Activated T-cell treated with anti-CD3 and anti-CD28 coated beads, Interleukin-2, amount 50 U/mL, for 4 hours (primary cell): Measurements from ENCODE around the gene IMMT. TPM values are rescaled to one million over a fixed set of nuclear protein-coding genes. Genes with fewer than 3 reads are reported as not detected.

Source experiments
- ATAC-seq, 2 donors: fragments of 200-7000 bp; cut with Tn5 transposase; one replicate each; pipeline ENCODE4 v1.10.0; 2021
- DNase-seq: peaks from one replicate; pipeline ENCODE4 v3.0.0-alpha.2; 2020
- H3K27me3 Mint-ChIP-seq: one replicate; pipeline ENCODE4 v1.8.0; 2021; ENCODE audit warnings: low read depth, mixed read lengths
- H3K36me3 Mint-ChIP-seq: one replicate; pipeline ENCODE4 v1.8.0; 2022; ENCODE audit warnings: mixed read lengths; ENCODE audit not compliant: insufficient read depth
- H3K4me1 Mint-ChIP-seq: one replicate; pipeline ENCODE4 v1.8.0; 2021; ENCODE audit warnings: low read depth, mixed read lengths
- H3K4me3 Mint-ChIP-seq: one replicate; pipeline ENCODE4 v1.8.0; 2021; ENCODE audit warnings: mild to moderate bottlenecking, moderate library complexity, mixed read lengths
- H3K9me3 Mint-ChIP-seq: one replicate; pipeline ENCODE4 v1.8.0; 2021; ENCODE audit warnings: mixed read lengths
- total RNA-seq, 3 donors: library from RNA; stranded (reverse); gene quantifications; one replicate each; pipeline ENCODE4 v1.2.1, GENCODE V29; 2021

IMMT gene
- total RNA-seq, 3 donors from 2014 or later, result 135 to 166 (median 143) TPM

GRCh38 chr2:86158286-86158685 is 37.0 kb downstream of the IMMT start:
- Mint-ChIP-seq H3K4me1 (no peaks in the 10 kb centered on the region), H3K9me3 (no peaks in the 10 kb centered on the region), H3K36me3 (peaks cover 33% of the 10 kb centered on the region), H3K27me3 (no peaks in the 10 kb centered on the region), H3K4me3 (no peak overlapping the region)
- ATAC-seq (no peak), DNase-seq (no peak)

- no peak for ATAC-seq
- Mint-ChIP-seq H3K9me3 (no peaks in the 10 kb centered on the region), H3K27me3 (no peaks in the 10 kb centered on the region), H3K4me1 (peaks cover 2% of the 10 kb centered on the region), H3K4me3 (no peak overlapping the region), H3K36me3 (peaks cover 36% of the 10 kb centered on the region)
- DNase-seq, result no peak
Observed at GRCh38 chr2:86157009-86157556, 38.2 kb downstream of the IMMT start.

- H3K36me3 Mint-ChIP-seq, result peaks cover 39% of the 10 kb centered on the region
- H3K4me1 Mint-ChIP-seq, result peaks cover 2% of the 10 kb centered on the region
- H3K9me3 Mint-ChIP-seq, result no peaks in the 10 kb centered on the region
- ATAC-seq, result no peak
- H3K27me3 Mint-ChIP-seq, result no peaks in the 10 kb centered on the region
- DNase-seq, result no peak
- no peak overlapping the region for H3K4me3 Mint-ChIP-seq
Observed at GRCh38 chr2:86150502-86150901, 44.8 kb downstream of the IMMT start.

GRCh38 chr2:86147793-86148192 is 47.5 kb downstream of the IMMT start:
- Mint-ChIP-seq H3K4me1 (peaks cover under 1% of the 10 kb centered on the region), H3K27me3 (no peaks in the 10 kb centered on the region), H3K36me3 (peaks cover 44% of the 10 kb centered on the region), H3K9me3 (no peaks in the 10 kb centered on the region), H3K4me3 (no peak overlapping the region)
- DNase-seq (no peak), ATAC-seq (no peak)

- H3K4me3 Mint-ChIP-seq, result no peak overlapping the region
- ATAC-seq (no peak), DNase-seq (no peak)
- H3K36me3 Mint-ChIP-seq, result peaks cover 45% of the 10 kb centered on the region
- H3K27me3 Mint-ChIP-seq, result no peaks in the 10 kb centered on the region
- peaks cover 13% of the 10 kb centered on the region for H3K4me1 Mint-ChIP-seq
- H3K9me3 Mint-ChIP-seq, result no peaks in the 10 kb centered on the region
Observed at GRCh38 chr2:86143926-86144685, 51.2 kb downstream of the IMMT start.

GRCh38 chr2:86143307-86143706 is 52.0 kb downstream of the IMMT start:
- H3K9me3 Mint-ChIP-seq, result no peaks in the 10 kb centered on the region
- H3K36me3 Mint-ChIP-seq, result peaks cover 45% of the 10 kb centered on the region
- H3K4me3 Mint-ChIP-seq, result no peak overlapping the region
- peaks cover 14% of the 10 kb centered on the region for H3K4me1 Mint-ChIP-seq
- ATAC-seq (no peak), DNase-seq (no peak)
- H3K27me3 Mint-ChIP-seq, result no peaks in the 10 kb centered on the region

GRCh38 chr2:86142436-86143257 is 52.6 kb downstream of the IMMT start:
- Mint-ChIP-seq H3K4me3 (no peak overlapping the region), H3K4me1 (peaks cover 14% of the 10 kb centered on the region), H3K27me3 (no peaks in the 10 kb centered on the region), H3K36me3 (peaks cover 42% of the 10 kb centered on the region), H3K9me3 (no peaks in the 10 kb centered on the region)
- ATAC-seq, result no peak
- DNase-seq, result no peak

GRCh38 chr2:86140969-86141392 is 54.3 kb downstream of the IMMT start:
- H3K27me3 Mint-ChIP-seq, result no peaks in the 10 kb centered on the region
- DNase-seq (no peak), ATAC-seq (no peak)
- peaks cover 53% of the 10 kb centered on the region for H3K36me3 Mint-ChIP-seq
- H3K9me3 Mint-ChIP-seq, result no peaks in the 10 kb centered on the region
- peaks cover 14% of the 10 kb centered on the region for H3K4me1 Mint-ChIP-seq
- H3K4me3 Mint-ChIP-seq, result no peak overlapping the region

GRCh38 chr2:86139981-86140380 is 55.3 kb downstream of the IMMT start:
- DNase-seq (no peak), ATAC-seq (peak in 1 of 2 donors; percentile 44)
- no peaks in the 10 kb centered on the region for H3K27me3 Mint-ChIP-seq
- no peak overlapping the region for H3K4me3 Mint-ChIP-seq
- H3K9me3 Mint-ChIP-seq, result no peaks in the 10 kb centered on the region
- peaks cover 14% of the 10 kb centered on the region for H3K4me1 Mint-ChIP-seq
- peaks cover 57% of the 10 kb centered on the region for H3K36me3 Mint-ChIP-seq

- Mint-ChIP-seq H3K27me3 (no peaks in the 10 kb centered on the region), H3K4me1 (peaks cover 14% of the 10 kb centered on the region), H3K9me3 (no peaks in the 10 kb centered on the region), H3K36me3 (peaks cover 58% of the 10 kb centered on the region), H3K4me3 (no peak overlapping the region)
- ATAC-seq (peak; percentile 29 to 61), DNase-seq (no peak)
Observed at GRCh38 chr2:86138736-86139625, 56.3 kb downstream of the IMMT start.

- Mint-ChIP-seq H3K4me3 (no peak overlapping the region), H3K27me3 (no peaks in the 10 kb centered on the region), H3K4me1 (peaks cover 12% of the 10 kb centered on the region), H3K36me3 (peaks cover 62% of the 10 kb centered on the region), H3K9me3 (no peaks in the 10 kb centered on the region)
- ATAC-seq, result no peak
- DNase-seq, result no peak
Observed at GRCh38 chr2:86136141-86136540, 59.1 kb downstream of the IMMT start.

GRCh38 chr2:86135653-86136052 is 59.6 kb downstream of the IMMT start:
- Mint-ChIP-seq H3K9me3 (no peaks in the 10 kb centered on the region), H3K27me3 (no peaks in the 10 kb centered on the region), H3K4me1 (peaks cover 12% of the 10 kb centered on the region), H3K4me3 (no peak overlapping the region), H3K36me3 (peaks cover 61% of the 10 kb centered on the region)
- DNase-seq (no peak), ATAC-seq (no peak)

- H3K36me3 Mint-ChIP-seq, result peaks cover 59% of the 10 kb centered on the region
- DNase-seq (no peak), ATAC-seq (no peak)
- H3K27me3 Mint-ChIP-seq, result no peaks in the 10 kb centered on the region
- H3K4me1 Mint-ChIP-seq, result peaks cover 6% of the 10 kb centered on the region
- H3K4me3 Mint-ChIP-seq, result no peak overlapping the region
- H3K9me3 Mint-ChIP-seq, result no peaks in the 10 kb centered on the region
Observed at GRCh38 chr2:86134709-86135108, 60.6 kb downstream of the IMMT start.

GRCh38 chr2:86124683-86125082 is 70.6 kb downstream of the IMMT start:
- ATAC-seq, result no peak
- Mint-ChIP-seq H3K36me3 (peaks cover 57% of the 10 kb centered on the region), H3K4me3 (no peak overlapping the region), H3K4me1 (no peaks in the 10 kb centered on the region), H3K27me3 (no peaks in the 10 kb centered on the region), H3K9me3 (no peaks in the 10 kb centered on the region)
- no peak for DNase-seq
